Activated CD4-positive, alpha-beta T cell treated with anti-CD3 and anti-CD28 coated beads for 4 hours (primary cell): ENCODE results near the gene MSRB3.

ENCODE experiments used
- DNase-seq, 2 donors: peaks; one replicate each; pipeline ENCODE4 v3.0.0-alpha.2; 2020

MSRB3 gene

GRCh38 chr12:65501093-65501621, 222.7 kb downstream of the MSRB3 start:
- no peak for DNase-seq

- DNase-seq = no peak
These were observed 223.5 kb downstream of the MSRB3 start for GRCh38 chr12:65501935-65502334.

DNA sequence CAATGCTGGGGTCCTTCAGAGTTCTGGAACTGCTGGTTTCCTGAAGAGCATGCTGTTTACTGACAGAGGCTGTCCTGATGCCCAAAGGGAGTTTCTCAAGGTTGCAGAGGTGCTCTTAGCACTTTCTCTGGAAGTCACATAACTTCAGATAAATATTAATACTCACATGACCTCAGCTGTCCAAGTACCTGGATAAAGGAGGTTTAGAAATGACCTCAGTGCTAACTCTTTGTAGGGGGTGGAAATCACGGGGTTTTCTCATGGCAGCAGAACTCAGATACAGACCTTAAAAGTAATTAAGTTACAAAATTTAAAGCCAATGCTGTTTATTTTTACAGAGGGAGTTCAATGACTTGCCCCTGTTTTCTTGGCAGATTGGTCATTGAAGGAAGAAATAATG, 225.9 kb downstream of the MSRB3 start:
- no peak for DNase-seq

GRCh38 chr12:65505386-65506121, 227.1 kb downstream of the MSRB3 start:
- no peak for DNase-seq

DNA sequence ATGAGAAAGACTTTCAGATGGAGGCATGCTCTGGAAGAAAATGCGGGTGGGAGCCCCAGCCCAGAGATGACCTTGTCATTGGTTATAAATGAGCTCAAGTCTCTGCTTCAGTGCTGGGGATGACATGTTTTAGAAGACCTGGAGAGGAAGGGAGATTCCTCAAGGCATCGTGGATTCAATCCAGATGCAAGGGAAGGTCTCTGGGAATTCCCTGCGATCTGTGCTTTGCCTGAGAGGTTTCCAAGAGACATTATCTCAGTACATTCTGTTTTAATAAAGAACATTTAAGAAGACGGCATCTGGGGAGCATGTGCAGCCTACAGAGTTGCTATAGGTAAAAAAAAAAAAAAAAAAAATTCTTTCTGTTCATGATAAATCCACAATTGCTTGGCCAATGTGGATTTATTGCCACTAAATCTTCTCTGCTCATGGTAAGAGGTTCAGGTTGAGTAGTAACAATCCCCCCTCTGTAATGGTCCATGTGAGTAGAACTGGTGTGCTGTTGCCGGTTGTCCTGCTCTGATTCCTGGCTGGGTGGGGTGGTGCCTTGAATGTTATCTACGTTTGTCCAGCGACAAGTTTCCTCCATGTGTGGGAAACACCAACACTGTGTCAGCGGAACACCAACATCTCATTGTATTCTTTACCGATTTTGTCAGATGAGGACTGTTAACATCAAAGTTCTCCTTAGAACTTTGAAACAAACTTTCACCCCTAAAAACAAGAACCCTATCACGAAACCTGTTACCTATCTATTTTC, 230.0 kb downstream of the MSRB3 start:
- no peak for DNase-seq

DNA sequence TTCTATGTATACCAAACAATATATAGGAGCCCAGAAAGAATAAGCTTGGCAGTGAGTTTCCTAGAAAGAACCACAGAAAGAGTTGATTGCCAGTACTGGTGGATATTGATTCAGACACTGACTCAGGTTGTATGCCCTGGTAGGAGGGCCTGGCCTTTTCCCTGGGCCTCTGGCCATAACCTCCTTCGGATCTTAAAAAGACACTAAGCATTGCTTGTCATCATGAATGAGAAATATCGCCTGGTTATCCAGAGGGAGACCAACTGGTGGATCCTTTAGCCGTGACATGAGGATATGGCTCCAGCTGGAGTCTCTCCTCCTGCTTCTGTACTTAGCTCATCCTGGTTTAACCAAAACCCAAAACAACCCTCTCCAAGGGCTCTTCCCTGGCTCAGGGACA, 231.5 kb downstream of the MSRB3 start:
- DNase-seq = no peak

DNA sequence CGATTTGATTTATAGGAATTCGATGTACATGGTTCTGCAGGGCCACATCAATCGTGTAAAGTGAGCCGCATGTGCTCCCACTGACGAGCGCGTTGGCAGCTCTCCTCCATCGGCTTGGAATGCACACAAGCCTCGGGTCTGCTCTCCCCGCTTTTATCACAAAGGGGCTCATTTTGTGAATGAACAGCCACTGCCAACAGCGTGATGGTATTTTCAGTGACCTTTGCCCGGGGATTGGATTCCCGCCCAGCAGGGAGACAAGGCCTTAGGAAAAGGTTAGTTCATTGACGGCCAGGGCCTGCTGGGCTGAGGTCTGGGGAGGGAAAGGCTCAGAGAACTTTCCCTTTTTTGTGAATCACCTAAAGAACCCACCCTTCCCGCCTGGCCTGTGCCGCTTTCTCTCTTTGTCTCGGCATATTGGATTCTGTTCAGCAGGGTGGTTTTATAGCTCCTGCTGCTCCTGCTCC, 232.1 kb downstream of the MSRB3 start:
- DNase-seq = no peak

DNA sequence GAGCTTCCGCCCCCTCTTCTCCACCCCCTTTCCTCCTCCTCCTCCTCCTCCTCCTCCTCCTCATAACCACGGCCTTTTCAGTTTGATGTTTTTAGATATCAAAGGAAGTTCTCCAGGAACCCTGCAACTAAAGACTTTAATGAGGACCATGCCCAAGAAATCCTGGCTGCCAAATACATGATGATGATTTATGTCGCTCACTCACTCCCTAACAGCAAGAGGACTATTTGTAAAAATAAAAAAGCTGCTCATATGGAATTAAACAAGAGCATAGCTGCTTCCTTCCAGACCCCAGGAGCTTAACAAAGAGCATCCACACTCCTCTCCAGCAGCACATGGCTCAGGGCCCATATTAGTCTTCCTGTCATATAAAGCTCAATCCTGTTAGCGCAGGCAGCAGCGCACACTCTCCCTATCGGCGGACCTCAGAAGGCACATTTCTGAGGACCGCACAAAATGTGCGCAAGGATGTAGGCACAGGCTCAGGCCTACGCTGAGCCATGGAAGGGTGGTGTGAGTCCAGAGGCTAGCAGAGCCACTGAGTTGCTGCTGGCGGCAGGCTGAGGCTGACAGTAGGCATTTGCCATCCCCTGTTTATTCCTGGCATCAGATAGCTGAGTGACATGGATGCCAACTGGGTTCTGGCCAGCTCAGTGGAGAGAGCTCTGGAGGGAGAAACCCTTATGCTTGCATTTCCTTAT, 232.8 kb downstream of the MSRB3 start:
- no peak for DNase-seq

DNA sequence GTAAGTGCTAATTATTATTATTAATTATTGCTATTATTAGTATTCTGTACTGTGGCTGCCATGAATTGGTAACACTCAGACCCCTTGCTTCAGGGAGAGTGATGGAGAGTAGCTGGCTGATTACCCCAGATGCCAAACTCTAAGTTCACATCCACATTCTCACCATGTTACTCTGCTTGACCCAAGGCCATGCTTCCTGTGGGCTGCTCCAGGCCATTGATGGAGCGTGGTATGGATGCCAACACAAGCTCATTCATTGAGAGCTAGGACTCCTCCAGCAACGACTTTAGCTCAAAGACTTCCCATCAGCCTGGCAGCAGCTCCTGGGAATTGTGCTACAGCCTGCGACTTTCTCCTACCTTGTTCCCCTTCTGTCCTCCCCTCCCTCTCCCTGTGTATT, 233.4 kb downstream of the MSRB3 start:
- DNase-seq = no peak
